ENCODE results near the gene ITGB1.
"Not testable (repeated sequence)": the region's sequence is repeated elsewhere in the genome, so short reads cannot be mapped to it uniquely, and the experiment has no call there.

ITGB1 gene

GRCh38 chr10:32980242-32980557 is 22.2 kb upstream of the ITGB1 start:
- no peak for DNase-seq

GRCh38 chr10:32979719-32980118 is 21.7 kb upstream of the ITGB1 start:
- DNase-seq: not testable (repeated sequence)

- DNase-seq: no peak
These were observed 21.0 kb upstream of the ITGB1 start for GRCh38 chr10:32979041-32979440.

- DNase-seq: not testable (repeated sequence)
These were observed 20.1 kb upstream of the ITGB1 start for GRCh38 chr10:32977846-32978809.

- no peak for DNase-seq
These were observed 18.3 kb upstream of the ITGB1 start for GRCh38 chr10:32976338-32976737.

- no peak for DNase-seq
These were observed 14.9 kb upstream of the ITGB1 start for GRCh38 chr10:32972929-32973328.

- no peak for DNase-seq
These were observed 14.4 kb upstream of the ITGB1 start for GRCh38 chr10:32972460-32972859.

GRCh38 chr10:32971536-32972091 is 13.6 kb upstream of the ITGB1 start:
- DNase-seq: no peak

GRCh38 chr10:32970910-32971309 is 12.9 kb upstream of the ITGB1 start:
- no peak for DNase-seq

GRCh38 chr10:32964270-32964669 is 6.2 kb upstream of the ITGB1 start:
- no peak for DNase-seq

GRCh38 chr10:32963096-32963495 is 5.1 kb upstream of the ITGB1 start:
- no peak for DNase-seq

- DNase-seq: no peak
These were observed 4.5 kb upstream of the ITGB1 start for GRCh38 chr10:32962521-32962920.

GRCh38 chr10:32961895-32962369 is 3.9 kb upstream of the ITGB1 start:
- no peak for DNase-seq

GRCh38 chr10:32961343-32961894 is 3.4 kb upstream of the ITGB1 start:
- DNase-seq: no peak

GRCh38 chr10:32960022-32960421 is 2.0 kb upstream of the ITGB1 start:
- DNase-seq: no peak

- no peak for DNase-seq
These were observed 1.2 kb upstream of the ITGB1 start for GRCh38 chr10:32959006-32959920.

GRCh38 chr10:32957341-32958084 is 517 bp downstream of the ITGB1 start:
- no peak for DNase-seq

- no peak for DNase-seq
These were observed 1.4 kb downstream of the ITGB1 start for GRCh38 chr10:32956365-32957197.

GRCh38 chr10:32955790-32956189 is 2.2 kb downstream of the ITGB1 start:
- no peak for DNase-seq

- no peak for DNase-seq
These were observed 2.7 kb downstream of the ITGB1 start for GRCh38 chr10:32955299-32955772.
